ENCODE measurements around the gene CCDC126. TPM values are rescaled to one million over a fixed set of nuclear protein-coding genes. Genes with fewer than 3 reads are reported as not detected.

The CCDC126 gene
- total and polyA plus RNA-seq, 10 of the 15 experiments (the other 5 are each of a cell fraction or from before 2014, with no cell fraction given), result 10.9 to 49.9 (median 24.1) TPM

GRCh38 chr7:23655433-23655832, 58.3 kb downstream of the CCDC126 start:
- no peaks in the 10 kb centered on the region for H4K20me1 ChIP-seq (ENCODE audit: control insufficient read depth, insufficient read depth)
- H3K79me2 ChIP-seq (ENCODE audit: control insufficient read depth, insufficient read depth, low read length), result no peaks in the 10 kb centered on the region
- DNase-seq (ENCODE audit: low read depth, low spot score) (no peak), FAIRE-seq (no peak), ATAC-seq (no peak)
- 94% methylated on average over 22 of the region's 22 CpGs for WGBS (ENCODE audit: insufficient coverage, insufficient replicate concordance, low lambda C conversion rate, missing lambda C conversion rate)
- intact Hi-C loops (cut with micrococcal nuclease; ENCODE audit: unreplicated experiment) (no loop called here), in situ Hi-C loops (cut with MboI) (no loop called here)
- no peak overlapping the region for H3K27ac ChIP-seq (ENCODE audit: control insufficient read depth, insufficient read depth)
- no peak overlapping the region for H3K9ac ChIP-seq (ENCODE audit: control insufficient read depth, insufficient read depth, low read length)
- POLR2A ChIA-PET, result no interaction called here
- no peak for TF ChIP-seq ZBTB4 (CRISPR knock-in tag; IDR thresholded peaks at IDR 0.05)
- TF ChIP-seq BHLHE40 (IDR thresholded peaks at IDR 0.05; ENCODE audit: borderline replicate concordance in 1 of 2, low read depth in 2 of 2, low read length in 1 of 2), result no peak
- TF ChIP-seq RFX5 (IDR thresholded peaks at IDR 0.05; ENCODE audit: low read depth, low read length), result no peak
- H3K4me3 ChIP-seq, result no peak overlapping the region
- CTCF ChIA-PET, result interaction anchor here (1.1 to 1.5 kb wide), 2 partner anchors 41 to 58 kb away, joined by 3 to 4 read pairs; no protein-coding TSS in a partner anchor
- H2AFZ ChIP-seq (ENCODE audit: control insufficient read depth, low read depth, low read length), result no peak overlapping the region
- H3K9me3 ChIP-seq (replicated peaks; ENCODE audit: control insufficient read depth, insufficient read depth, low read length), result peaks cover 12% of the 10 kb centered on the region; the same call in 2 of the 3 replicates
- no peaks in the 10 kb centered on the region for H3K27me3 ChIP-seq (replicated peaks in 1 of 2; ENCODE audit: control insufficient read depth in 2 of 2, insufficient read depth in 2 of 2, low read length in 1 of 2)
- no peaks in the 10 kb centered on the region for H3K36me3 ChIP-seq (ENCODE audit: control insufficient read depth in 2 of 2, insufficient read depth in 2 of 2, low read length in 1 of 2)
- no TSS peak for BruUV-seq (replicated peaks)
- H3K4me1 ChIP-seq (ENCODE audit: control insufficient read depth, insufficient read depth, low read length), result no peaks in the 10 kb centered on the region
- RAD21 ChIA-PET (ENCODE audit: unreplicated experiment), result no interaction called here
- H3K4me2 ChIP-seq (ENCODE audit: control insufficient read depth, insufficient read depth), result no peak overlapping the region
- SMC1A ChIA-PET (ENCODE audit: uncharacterized antibody, unreplicated experiment), result interaction anchor here (1.2 to 1.4 kb wide), 2 partner anchors 13 to 86 kb away, joined by 3 to 4 read pairs; no protein-coding TSS in a partner anchor
